ENCODE results near the gene DNAJC6. TPM values are rescaled to one million over a fixed set of nuclear protein-coding genes. Genes with fewer than 3 reads are reported as not detected.
"Not testable (repeated sequence)": the region's sequence is repeated elsewhere in the genome, so short reads cannot be mapped to it uniquely, and the experiment has no call there.

The DNAJC6 gene
- total RNA-seq, 1 experiment from 2014 or later: not detected

DNA sequence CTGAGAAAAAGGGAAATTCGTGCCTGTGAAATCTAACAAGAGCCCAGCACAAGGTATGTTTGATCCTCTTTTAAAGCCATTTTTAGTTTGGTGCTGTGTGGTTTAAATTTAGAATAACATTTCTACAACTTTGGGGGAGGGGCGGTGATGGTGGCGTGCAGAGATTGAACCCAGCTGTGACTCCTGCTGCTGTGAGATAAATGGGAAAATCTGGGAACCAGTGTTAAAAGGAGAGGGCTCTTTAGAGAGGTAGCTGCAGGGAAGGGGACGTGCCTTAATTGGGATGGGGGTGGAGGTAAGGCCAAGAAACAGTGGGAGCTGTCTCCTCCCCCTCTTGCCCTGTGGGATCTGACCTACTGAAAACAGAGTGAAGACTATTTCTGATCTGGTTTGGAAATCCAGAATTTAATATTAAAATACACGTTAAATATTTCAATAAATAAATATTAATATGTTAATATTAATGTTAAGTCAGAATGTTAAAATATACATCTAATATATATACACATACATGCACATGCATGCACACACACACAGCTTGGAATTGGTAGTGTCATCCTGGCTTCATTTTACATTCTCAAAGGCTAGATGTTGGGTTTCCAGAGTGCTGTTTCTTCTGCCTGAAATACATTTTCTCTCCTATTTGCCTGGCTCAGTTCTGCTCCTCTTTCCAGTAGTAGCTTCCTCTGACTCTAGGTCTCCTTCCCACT is 30.1 kb upstream of the DNAJC6 start:
- H3K27me3 ChIP-seq: no peaks in the 10 kb centered on the region; the same call in 1 of the 2 replicates
- H3K4me3 ChIP-seq: no peak overlapping the region
- H3K36me3 ChIP-seq: no peaks in the 10 kb centered on the region
- H3K9me3 ChIP-seq: no peaks in the 10 kb centered on the region
- DNase-seq: no peak

DNA sequence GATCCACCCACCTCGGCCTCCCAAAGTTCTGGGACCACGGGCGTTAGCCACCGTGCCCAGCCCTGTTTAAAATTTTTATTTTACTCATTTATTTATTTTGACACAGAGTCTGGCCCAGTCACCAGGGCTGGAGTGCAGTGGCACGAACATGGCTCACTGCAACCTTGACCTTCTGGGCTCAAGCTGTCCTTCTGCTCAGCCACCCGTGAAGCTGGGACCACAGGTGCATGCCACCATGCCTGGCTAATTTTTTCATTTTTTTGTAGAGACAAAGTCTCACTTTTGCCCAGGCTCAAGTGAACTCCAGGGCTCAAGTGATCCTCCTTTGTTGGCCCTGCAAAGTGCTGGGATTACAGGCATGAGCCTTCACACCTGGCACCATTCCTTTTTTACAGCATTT is 27.5 kb upstream of the DNAJC6 start:
- no peaks in the 10 kb centered on the region for H3K9me3 ChIP-seq
- H3K4me3 ChIP-seq: no peak overlapping the region
- no peaks in the 10 kb centered on the region; the same call in 1 of the 2 replicates for H3K27me3 ChIP-seq
- no peak for DNase-seq
- no peaks in the 10 kb centered on the region for H3K36me3 ChIP-seq

DNA sequence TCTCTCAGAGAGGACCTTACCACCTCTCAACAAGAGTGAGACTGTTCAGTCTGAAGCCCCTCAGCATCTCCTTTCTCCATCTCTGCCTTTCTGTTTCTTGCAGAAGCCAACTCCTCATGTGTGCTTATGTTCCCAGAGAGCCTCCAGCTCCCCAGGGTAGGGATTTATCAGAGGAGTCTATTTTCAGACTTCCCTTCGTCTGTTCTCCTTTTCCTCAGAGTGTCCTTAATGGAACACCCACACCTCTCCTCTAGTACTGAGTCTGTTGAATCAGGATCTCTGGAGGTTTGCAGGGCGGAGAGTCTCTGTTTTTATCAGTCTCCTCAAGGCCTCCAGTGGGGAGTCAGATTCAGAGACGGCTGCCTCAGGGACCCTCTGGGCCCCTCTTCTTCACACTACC is 25.1 kb upstream of the DNAJC6 start:
- Histone ChIP-seq H3K27me3 (no peaks in the 10 kb centered on the region; the same call in 1 of the 2 replicates), H3K4me3 (no peak overlapping the region), H3K36me3 (no peaks in the 10 kb centered on the region), H3K9me3 (no peaks in the 10 kb centered on the region)
- DNase-seq: no peak

DNA sequence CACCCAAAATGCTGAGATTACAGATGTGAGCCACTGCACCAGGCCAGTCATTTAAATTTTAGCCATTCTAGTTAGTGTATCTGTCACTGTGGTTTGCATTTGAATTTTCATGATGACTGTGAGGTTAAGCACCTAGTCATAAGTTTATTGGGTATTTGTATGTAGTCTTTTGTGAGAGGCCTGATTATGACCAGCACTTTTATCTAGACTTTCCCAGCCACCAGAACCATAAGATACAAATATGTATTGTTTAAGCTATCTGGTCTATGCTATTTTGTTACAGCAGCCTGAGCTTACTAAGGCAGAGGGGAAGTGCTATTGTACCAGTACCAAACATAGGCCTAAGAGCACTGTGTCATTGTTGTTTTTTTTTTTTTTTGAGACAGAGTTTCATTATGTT is 19.9 kb upstream of the DNAJC6 start:
- Histone ChIP-seq H3K4me3 (no peak overlapping the region), H3K9me3 (no peaks in the 10 kb centered on the region), H3K36me3 (no peaks in the 10 kb centered on the region), H3K27me3 (no peaks in the 10 kb centered on the region; the same call in 1 of the 2 replicates)
- DNase-seq: no peak

DNA sequence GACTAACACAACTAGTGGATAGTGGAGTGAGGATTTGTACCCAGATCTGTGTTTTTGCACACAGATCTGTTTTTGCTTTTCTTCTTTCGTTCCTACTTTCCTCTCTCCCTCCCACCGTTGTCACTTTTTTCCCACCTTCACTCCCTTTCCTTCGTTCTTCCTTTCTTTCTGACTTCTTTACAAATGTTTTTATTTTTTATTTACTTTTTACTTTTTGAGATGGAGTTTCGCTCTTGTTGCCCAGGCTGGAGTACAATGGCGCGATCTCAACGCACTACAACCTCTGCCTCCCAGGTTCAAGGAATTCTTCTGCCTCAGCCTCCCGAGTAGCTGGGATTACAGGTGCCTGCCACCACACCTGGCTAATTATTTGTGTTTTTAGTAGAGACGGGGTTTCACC is 17.5 kb upstream of the DNAJC6 start:
- not testable (repeated sequence) for DNase-seq, H3K27me3 ChIP-seq, H3K9me3 ChIP-seq, H3K4me3 ChIP-seq, H3K36me3 ChIP-seq

DNA sequence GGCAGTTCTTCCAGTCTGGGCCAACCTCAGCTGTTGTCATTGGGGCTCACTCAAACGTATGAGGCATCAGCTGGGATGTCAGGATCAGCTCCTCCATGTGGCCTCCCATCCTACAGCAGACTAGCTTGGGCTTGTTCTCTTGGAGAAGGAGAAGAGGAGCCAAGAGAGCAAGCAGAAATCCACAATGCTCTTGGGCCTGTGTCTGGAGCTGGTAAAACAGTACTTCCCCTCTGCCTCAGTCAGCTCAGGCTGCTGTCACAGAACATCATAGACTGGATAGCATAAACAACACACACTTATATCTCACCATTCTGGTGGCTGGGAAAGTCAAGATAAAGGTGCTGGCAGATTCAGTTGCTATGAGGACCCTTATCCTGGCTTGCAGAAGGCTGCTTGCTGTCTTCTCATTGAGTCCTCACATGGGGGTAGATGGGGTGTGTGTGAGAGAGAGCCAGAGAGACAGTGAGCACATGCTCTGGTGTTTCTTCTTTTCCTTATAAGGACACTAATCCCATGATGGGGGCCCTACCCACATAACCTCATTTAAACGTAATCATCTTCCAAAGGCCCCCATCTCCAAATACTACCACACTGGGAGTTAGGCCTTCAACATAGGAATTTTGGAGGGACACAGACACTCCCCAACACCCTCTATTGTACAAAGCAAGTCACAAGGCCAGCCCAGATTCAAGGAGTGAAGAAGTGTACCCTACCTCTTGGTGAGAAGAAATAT is 16.3 kb upstream of the DNAJC6 start:
- no peaks in the 10 kb centered on the region for H3K9me3 ChIP-seq
- H3K4me3 ChIP-seq: no peak overlapping the region
- DNase-seq: no peak
- no peaks in the 10 kb centered on the region for H3K36me3 ChIP-seq
- H3K27me3 ChIP-seq: peaks cover 3% of the 10 kb centered on the region; the same call in 1 of the 2 replicates

DNA sequence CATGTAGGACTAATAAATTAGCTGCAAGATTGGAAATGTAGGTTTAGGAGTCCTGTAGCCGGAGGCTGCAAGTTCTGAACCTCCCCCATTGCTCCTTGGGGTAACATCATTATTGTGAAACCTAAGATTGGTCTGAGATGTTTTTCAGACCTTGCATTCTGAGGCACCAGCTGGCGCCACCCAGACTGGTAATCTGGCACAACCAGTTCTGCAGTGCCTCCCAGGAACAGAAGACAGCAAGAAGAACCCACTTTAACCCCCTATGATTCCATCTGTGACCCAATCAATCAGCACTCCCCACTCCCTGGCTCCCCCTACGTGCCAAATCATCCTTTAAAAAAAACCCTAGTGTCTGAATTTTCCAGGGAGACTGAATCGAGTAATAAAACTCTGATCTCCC is 11.6 kb upstream of the DNAJC6 start:
- Histone ChIP-seq H3K36me3 (no peaks in the 10 kb centered on the region), H3K27me3 (peaks cover 3% of the 10 kb centered on the region; the same call in 1 of the 2 replicates), H3K4me3 (no peak overlapping the region), H3K9me3 (no peaks in the 10 kb centered on the region)
- DNase-seq: no peak

DNA sequence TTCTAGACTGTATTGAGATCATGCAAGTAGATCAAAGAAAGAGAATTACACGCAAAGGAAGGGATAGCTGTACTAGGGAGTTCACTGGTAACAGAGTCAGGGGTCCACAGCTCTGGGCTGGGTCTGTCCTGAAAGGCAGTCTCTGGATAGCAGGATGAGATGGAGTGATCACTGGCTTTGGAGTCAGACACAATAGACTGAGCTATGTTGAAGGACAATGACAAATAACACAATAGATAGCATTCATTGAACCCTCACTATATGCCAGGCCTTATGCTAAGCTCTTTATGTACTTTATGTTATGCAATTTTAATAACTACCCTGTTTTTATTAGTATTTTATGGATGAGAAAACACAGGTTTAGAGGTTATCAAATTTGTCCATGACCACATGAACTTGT is 10.0 kb upstream of the DNAJC6 start:
- no peaks in the 10 kb centered on the region for H3K36me3 ChIP-seq
- H3K4me3 ChIP-seq: no peak overlapping the region
- H3K9me3 ChIP-seq: no peaks in the 10 kb centered on the region
- no peak for DNase-seq
- peaks cover 3% of the 10 kb centered on the region; the same call in 1 of the 2 replicates for H3K27me3 ChIP-seq

DNA sequence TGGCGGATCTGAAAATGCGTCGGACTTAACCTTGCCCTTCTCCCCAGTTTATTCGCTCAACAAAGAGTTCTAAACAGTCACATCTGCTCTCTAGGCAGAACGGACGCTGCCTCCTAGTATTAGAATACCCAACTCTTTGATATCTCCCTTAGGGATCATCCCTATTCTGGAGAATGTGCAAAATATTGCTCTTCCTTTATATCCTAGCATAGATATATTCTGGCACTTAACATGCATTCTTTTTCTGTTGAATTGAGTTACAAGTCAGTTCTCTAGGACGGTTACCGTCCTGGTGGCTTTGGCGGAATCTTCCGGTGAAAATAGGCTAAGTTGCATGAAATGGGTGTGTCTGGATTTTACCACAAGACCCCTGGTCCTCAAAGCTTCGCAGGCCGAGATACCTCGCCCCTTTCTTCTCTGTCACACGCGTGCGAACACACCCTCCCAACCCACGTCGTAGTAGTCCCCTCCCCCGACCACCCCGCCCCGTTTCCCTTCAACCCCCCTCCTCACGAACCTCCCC is 501 bp upstream of the DNAJC6 start:
- DNase-seq: no peak
- Histone ChIP-seq H3K9me3 (no peaks in the 10 kb centered on the region), H3K36me3 (no peaks in the 10 kb centered on the region)

DNA sequence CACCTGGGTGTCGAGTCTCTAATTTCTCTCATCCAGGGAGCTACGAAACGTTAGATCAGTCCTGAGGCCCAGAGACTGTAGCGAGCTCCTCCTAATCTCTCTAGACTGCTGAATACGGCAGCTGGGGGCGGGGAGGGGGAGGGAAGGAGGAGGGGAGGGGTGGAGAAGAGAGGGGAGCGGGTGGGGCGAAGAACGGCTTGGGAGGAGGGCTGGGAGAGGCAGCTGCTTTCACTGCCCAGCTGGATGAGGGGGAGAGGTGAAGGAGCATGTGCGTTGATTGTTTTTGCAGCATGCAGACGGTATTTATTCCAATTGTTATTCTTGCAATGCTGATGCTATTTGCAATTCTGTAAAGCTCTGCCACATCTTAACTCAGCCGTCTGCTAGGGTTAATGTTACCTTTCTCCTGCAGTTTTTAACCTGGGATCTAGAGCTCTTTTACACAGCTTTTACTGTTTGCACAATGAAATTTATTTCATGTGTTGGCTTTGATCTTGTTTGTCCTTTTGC is 790 bp downstream of the DNAJC6 start:
- no peak for DNase-seq
- no peaks in the 10 kb centered on the region for H3K36me3 ChIP-seq
- H3K27me3 ChIP-seq: peaks cover 11% of the 10 kb centered on the region; the same call in 1 of the 2 replicates
- no peaks in the 10 kb centered on the region for H3K9me3 ChIP-seq
- H3K4me3 ChIP-seq: no peak overlapping the region

More for the DNA sequence above, 501 bp upstream of the DNAJC6 start:
- Histone ChIP-seq H3K27me3 (peaks cover 11% of the 10 kb centered on the region; the same call in 1 of the 2 replicates), H3K4me3 (no peak overlapping the region)

DNA sequence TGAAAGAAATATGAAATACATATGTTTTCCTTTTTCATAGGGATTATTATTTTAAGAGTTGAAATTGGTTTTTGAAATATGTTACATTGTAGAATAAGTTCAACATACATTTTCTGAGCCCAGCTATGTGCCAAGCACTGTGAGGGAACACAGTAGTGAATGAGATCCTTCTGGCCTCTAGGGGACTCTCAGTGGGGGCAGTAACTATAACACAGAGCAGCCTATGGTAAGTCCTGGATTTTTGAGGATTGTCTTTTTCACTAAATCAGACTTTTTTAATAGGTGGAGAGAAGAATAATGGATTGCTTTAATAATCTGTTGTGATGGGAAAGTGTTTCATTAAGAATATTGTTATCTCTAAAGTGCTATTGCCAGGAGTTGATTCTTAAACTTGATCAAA is 2.4 kb downstream of the DNAJC6 start:
- H3K27me3 ChIP-seq: peaks cover 11% of the 10 kb centered on the region; the same call in 1 of the 2 replicates
- no peaks in the 10 kb centered on the region for H3K36me3 ChIP-seq
- H3K9me3 ChIP-seq: no peaks in the 10 kb centered on the region
- DNase-seq: no peak
- H3K4me3 ChIP-seq: no peak overlapping the region

DNA sequence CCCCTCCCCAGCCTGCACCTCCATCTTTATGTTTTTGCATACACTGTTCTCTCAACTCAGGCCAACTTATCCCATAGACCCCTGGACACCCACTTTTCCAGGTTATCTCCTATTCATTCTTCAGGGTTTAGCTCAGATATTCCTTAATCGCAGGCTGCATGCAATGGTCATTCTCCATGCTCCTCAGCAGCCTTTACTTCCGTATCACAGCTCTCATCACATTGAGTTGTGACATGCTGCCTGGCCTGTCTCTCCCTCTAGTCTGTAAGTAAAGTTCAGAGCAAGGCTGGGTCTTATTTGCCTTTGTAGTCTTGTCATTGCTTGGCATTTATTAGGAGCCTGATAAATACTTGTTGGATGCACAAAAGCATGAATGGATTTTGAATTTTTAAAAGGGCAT is 6.9 kb downstream of the DNAJC6 start:
- no peak overlapping the region for H3K4me3 ChIP-seq
- no peak for DNase-seq
- H3K9me3 ChIP-seq: no peaks in the 10 kb centered on the region
- H3K36me3 ChIP-seq: no peaks in the 10 kb centered on the region
- H3K27me3 ChIP-seq: no peaks in the 10 kb centered on the region

DNA sequence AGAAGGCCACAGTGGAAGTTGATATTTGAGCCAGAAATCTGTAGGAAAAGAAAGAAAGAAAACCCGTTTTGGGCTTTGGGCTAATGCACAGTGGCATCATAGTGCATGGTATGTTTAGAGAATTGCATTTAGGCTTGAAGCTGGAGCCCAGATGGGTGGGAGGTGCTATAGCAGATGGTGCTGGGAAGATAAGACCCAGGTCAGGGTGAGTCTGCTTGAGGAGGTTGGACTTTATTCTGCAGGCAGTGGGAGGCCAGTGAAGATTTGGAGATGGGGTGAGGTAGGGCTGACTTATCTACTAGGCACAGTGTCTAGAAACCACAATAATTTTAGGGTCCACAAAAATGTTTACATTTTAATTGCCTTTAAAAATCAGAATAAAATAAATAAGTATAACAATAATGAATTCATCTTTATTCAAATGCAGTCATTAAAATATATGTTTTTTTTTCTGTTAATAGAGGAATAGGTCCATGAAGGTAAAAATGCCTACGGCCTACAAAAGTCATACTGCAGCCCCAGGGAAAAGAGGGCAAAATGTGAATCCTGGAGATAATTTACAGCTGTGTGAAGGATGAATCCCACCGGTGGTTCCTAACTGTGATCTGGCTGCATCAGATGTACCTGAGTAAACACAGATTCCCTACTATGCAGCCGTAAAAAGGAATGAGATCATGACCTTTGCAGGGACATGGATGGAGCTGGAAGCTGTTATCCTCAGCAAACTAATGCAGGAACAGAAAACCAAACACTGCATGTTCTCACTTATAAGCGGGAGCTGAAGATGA is 8.7 kb downstream of the DNAJC6 start:
- no peak for DNase-seq
- H3K4me3 ChIP-seq: no peak overlapping the region
- H3K36me3 ChIP-seq: no peaks in the 10 kb centered on the region
- H3K27me3 ChIP-seq: no peaks in the 10 kb centered on the region
- H3K9me3 ChIP-seq: no peaks in the 10 kb centered on the region

DNA sequence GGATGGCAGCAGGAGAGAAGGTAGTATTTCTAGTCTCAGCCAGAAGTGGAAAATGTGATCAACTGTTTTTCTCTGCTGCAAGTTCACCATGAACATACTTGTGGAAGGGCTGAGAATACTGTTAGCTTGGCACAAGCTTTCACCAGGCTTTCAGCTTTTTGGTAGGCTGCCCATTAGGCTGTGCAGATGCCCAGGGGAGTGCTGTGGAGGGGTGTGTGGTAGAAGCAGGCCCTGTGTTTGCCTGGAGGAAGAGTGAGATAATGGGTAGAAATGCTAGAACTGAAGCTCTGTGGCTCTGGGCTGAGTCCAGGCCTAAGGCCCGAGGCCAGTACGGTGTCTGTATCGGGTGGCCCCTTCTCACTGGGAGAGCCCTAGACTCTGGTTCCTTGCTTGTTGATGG is 9.8 kb downstream of the DNAJC6 start:
- H3K4me3 ChIP-seq: no peak overlapping the region
- H3K27me3 ChIP-seq: no peaks in the 10 kb centered on the region
- no peaks in the 10 kb centered on the region for H3K36me3 ChIP-seq
- no peak for DNase-seq
- H3K9me3 ChIP-seq: no peaks in the 10 kb centered on the region

DNA sequence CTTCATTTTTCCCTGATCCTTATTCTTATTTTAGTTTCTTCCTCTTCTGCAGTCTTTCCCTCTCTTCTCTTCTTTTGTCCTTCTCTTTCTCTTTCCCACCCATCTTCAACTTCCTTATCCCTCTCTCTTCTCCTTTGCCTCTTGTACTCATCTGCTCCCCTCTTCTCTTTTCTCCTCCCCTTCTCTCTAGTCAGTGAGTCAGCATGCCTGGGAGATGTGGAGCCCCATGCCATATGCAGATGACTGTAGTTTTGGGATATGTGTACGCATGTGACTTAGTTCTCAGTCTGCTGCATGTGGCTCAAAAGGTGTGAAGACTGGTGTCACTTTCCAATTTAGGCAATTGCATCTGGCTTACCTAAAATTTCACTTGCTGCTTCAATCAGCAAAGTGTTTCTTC is 10.4 kb downstream of the DNAJC6 start:
- Histone ChIP-seq H3K27me3 (no peaks in the 10 kb centered on the region), H3K4me3 (no peak overlapping the region), H3K36me3 (no peaks in the 10 kb centered on the region), H3K9me3 (no peaks in the 10 kb centered on the region)
- no peak for DNase-seq

DNA sequence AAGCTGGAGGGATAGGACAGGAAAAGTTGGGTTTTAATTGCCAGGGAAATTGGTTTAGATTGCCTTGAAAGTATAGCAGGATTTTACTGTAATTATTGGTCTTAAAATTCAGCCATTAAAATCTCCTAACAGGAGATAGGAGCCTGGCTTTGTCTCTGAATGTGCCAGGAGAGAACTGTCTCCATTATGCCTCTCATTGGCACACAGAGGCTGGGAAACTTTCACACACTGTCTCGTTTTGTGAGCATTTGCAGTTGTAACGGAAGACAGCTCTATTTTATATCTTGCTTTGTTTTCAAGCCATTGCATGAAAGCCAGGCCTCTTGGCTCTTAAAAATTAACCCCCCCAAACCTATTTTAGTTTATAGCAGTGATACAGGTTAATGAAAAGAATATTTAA is 12.5 kb downstream of the DNAJC6 start:
- Histone ChIP-seq H3K9me3 (no peaks in the 10 kb centered on the region), H3K27me3 (peaks cover 2% of the 10 kb centered on the region; the same call in 1 of the 2 replicates), H3K36me3 (no peaks in the 10 kb centered on the region), H3K4me3 (no peak overlapping the region)
- DNase-seq: no peak

DNA sequence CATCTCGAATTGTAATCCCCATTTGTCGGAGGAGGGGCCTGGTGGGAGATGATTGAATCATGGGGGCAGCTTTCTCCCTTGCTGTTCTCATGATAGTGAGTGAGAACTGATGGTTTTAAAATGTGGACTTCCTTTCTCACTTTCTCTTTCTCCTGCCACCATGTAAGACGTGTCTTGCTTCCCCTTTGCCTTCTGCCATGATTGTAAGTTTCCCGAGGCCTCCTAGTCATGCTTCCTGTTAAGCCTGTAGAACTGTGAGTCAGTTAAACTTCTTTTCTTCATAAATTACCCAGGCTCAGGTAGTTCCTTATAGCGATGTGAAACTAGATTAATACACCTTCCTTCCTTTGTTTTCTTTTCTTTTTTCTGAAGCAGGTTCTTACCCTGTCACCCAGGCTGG is 13.9 kb downstream of the DNAJC6 start:
- H3K4me3 ChIP-seq: no peak overlapping the region
- H3K36me3 ChIP-seq: no peaks in the 10 kb centered on the region
- peaks cover 2% of the 10 kb centered on the region; the same call in 1 of the 2 replicates for H3K27me3 ChIP-seq
- no peak for DNase-seq
- H3K9me3 ChIP-seq: no peaks in the 10 kb centered on the region
